Panc1 (cell line): Measurements from ENCODE around the gene GSK3B. TPM values are rescaled to one million over a fixed set of nuclear protein-coding genes. Genes with fewer than 3 reads are reported as not detected.

Source experiments
- ATAC-seq: fragments of 200-7000 bp; cut with Tn5 transposase; 2 replicates; pipeline ENCODE4 v1.9.1; 2020; ENCODE audit warnings: mild to moderate bottlenecking, moderate library complexity
- BruUV-seq: library from RNA; stranded (reverse); fragments of 400-500 nt; replicated peaks from 2 replicates; lab custom pipeline; 2021; lab: Mats Ljungman, UMichigan
- CTCF ChIA-PET: fragments of 300-600 bp; sonication (Branson Sonifier 250); formaldehyde crosslinking; loops from one replicate; lab custom pipeline; 2022; ENCODE audit warnings: antibody characterized with exemption; lab: Charles Lee
- POLR2A ChIA-PET: fragments of 300-600 bp; sonication (Branson Sonifier 250); formaldehyde crosslinking; loops from one replicate; lab custom pipeline; 2022; ENCODE audit warnings: antibody characterized with exemption; lab: Charles Lee
- DNase-seq: peaks from one replicate; pipeline ENCODE4 v3.0.0-alpha.2; 2010; ENCODE audit warnings: low read depth, low spot score
- H3K27ac ChIP-seq: 2 replicates; pipeline ENCODE4 v1.5.1; 2011; ENCODE audit warnings: mild to moderate bottlenecking, low read length, inconsistent platforms
- H3K27me3 ChIP-seq: fragments of 200-500 bp; sonication (Bioruptor generic); 2 replicates; pipeline ENCODE4 v1.6.0; 2014; ENCODE audit warnings: low read length, inconsistent platforms; ENCODE audit not compliant: control insufficient read depth, insufficient read depth
- H3K36me3 ChIP-seq: fragments of 200-500 bp; sonication (Bioruptor generic); 2 replicates; pipeline ENCODE4 v1.5.1; 2014; ENCODE audit warnings: inconsistent platforms, mild to moderate bottlenecking, low read length, moderate library complexity; ENCODE audit not compliant: control insufficient read depth, insufficient read depth
- H3K4me1 ChIP-seq: 2 replicates; pipeline ENCODE4 v1.5.1; 2011; ENCODE audit warnings: inconsistent platforms, mild to moderate bottlenecking, low read length, moderate library complexity; ENCODE audit not compliant: control insufficient read depth, insufficient read depth
- H3K4me3 ChIP-seq, 2 experiments: 2 replicates each; pipeline ENCODE4 v1.5.1; 2011 to 2012; ENCODE audit warnings: low read depth in 2 of 2, low read length in 2 of 2, mild to moderate bottlenecking in 2 of 2, inconsistent platforms in 1 of 2, moderate library complexity in 1 of 2
- H3K9me3 ChIP-seq: fragments of 200-500 bp; sonication (Bioruptor generic); 2 replicates; pipeline ENCODE4 v1.5.1; 2014; ENCODE audit warnings: low read depth, mild to moderate bottlenecking, inconsistent platforms, low read length, moderate library complexity; ENCODE audit not compliant: control insufficient read depth, insufficient read depth
- CTCF ChIP-seq: fragments of 450-650 bp; IDR thresholded peaks from 2 replicates; pipeline ENCODE4 v1.5.1; 2017; ENCODE audit warnings: mild to moderate bottlenecking
- POLR2AphosphoS5 ChIP-seq: IDR thresholded peaks from 2 replicates; pipeline ENCODE4 v1.6.1; 2012; ENCODE audit warnings: mild to moderate bottlenecking, low read depth, low read length, moderate library complexity
- SIN3A ChIP-seq: IDR thresholded peaks from 2 replicates; pipeline ENCODE4 v1.6.1; 2012; ENCODE audit warnings: low read depth, mild to moderate bottlenecking, low read length, moderate library complexity, borderline replicate concordance; ENCODE audit not compliant: insufficient read depth
- TCF7L2 ChIP-seq: IDR thresholded peaks from 2 replicates; pipeline ENCODE4 v1.6.1; 2011; ENCODE audit warnings: mild to moderate bottlenecking, low read depth, low read length, inconsistent platforms
- in situ Hi-C: cut with HindIII; loops from 2 replicates; pipeline ENCODE4 v1.10.0; 2016; ENCODE audit warnings: low sequenced_read_pairs, low pct_unique_long_range_greater_than_20kb
- intact Hi-C: fragments of 100-400 bp; cut with micrococcal nuclease; formaldehyde crosslinking; loops from one replicate; pipeline ENCODE4 v1.10.0; 2022; ENCODE audit not compliant: unreplicated experiment
- total RNA-seq: library from RNA; stranded (reverse); gene quantifications from one replicate; pipeline ENCODE4 v1.2.1, GENCODE V29; 2021; ENCODE audit not compliant: unreplicated experiment
- TF ChIP-seq, protein P1 (sequence below), 2 experiments: IDR thresholded peaks; 2 replicates each; pipeline ENCODE4 v1.6.1; 2011 to 2012; ENCODE audit warnings: low read depth in 2 of 2, control low read depth in 1 of 2, low read length in 1 of 2, mild to moderate bottlenecking in 1 of 2, moderate library complexity in 1 of 2; ENCODE audit not compliant: insufficient read depth in 1 of 2

GSK3B gene
- total RNA-seq, 1 experiment from 2014 or later: 35.3 TPM

GRCh38 chr3:119883461-119884160 is 210.6 kb downstream of the GSK3B start:
- DNase-seq (no peak), ATAC-seq (no peak)
- no peaks in the 10 kb centered on the region for H3K4me1 ChIP-seq
- ChIA-PET CTCF (no interaction called here), POLR2A (no interaction called here)
- H3K9me3 ChIP-seq: no peaks in the 10 kb centered on the region
- intact Hi-C loops (no loop called here), in situ Hi-C loops (no loop called here)
- H3K27ac ChIP-seq: no peak overlapping the region
- no TSS peak for BruUV-seq
- H3K27me3 ChIP-seq: no peaks in the 10 kb centered on the region
- no peaks in the 10 kb centered on the region for H3K36me3 ChIP-seq
- no peak overlapping the region for H3K4me3 ChIP-seq
- TF ChIP-seq SIN3A: no peak
- no peak for TF ChIP-seq POLR2AphosphoS5
- TF ChIP-seq CTCF: no peak; the same call in 1 of the 2 replicates
- TF ChIP-seq TCF7L2: no peak
- TF ChIP-seq, protein P1, sequence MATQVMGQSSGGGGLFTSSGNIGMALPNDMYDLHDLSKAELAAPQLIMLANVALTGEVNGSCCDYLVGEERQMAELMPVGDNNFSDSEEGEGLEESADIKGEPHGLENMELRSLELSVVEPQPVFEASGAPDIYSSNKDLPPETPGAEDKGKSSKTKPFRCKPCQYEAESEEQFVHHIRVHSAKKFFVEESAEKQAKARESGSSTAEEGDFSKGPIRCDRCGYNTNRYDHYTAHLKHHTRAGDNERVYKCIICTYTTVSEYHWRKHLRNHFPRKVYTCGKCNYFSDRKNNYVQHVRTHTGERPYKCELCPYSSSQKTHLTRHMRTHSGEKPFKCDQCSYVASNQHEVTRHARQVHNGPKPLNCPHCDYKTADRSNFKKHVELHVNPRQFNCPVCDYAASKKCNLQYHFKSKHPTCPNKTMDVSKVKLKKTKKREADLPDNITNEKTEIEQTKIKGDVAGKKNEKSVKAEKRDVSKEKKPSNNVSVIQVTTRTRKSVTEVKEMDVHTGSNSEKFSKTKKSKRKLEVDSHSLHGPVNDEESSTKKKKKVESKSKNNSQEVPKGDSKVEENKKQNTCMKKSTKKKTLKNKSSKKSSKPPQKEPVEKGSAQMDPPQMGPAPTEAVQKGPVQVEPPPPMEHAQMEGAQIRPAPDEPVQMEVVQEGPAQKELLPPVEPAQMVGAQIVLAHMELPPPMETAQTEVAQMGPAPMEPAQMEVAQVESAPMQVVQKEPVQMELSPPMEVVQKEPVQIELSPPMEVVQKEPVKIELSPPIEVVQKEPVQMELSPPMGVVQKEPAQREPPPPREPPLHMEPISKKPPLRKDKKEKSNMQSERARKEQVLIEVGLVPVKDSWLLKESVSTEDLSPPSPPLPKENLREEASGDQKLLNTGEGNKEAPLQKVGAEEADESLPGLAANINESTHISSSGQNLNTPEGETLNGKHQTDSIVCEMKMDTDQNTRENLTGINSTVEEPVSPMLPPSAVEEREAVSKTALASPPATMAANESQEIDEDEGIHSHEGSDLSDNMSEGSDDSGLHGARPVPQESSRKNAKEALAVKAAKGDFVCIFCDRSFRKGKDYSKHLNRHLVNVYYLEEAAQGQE (IDR thresholded peaks at IDR 0.05; ENCODE audit: insufficient read depth in 1 of 2, low read depth in 2 of 2, low read length in 1 of 2): no peak

DNA sequence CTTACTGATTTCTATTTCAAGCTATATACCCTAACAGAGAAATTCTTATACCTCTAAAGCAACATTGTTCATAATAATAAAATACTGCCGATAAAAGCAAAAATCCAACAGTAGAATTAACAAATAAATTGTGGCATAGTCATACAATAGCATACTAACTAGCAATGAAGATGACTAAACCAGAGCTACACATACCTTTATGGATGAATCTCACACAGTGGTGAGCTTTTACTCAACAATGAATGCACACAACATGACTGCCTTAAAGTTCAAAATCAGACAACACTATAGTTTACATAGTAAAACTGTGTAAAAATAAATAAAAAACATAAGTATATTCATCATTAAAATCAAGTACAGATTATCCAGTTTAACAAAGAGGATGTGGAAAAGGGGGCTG is 213.3 kb downstream of the GSK3B start:
- in situ Hi-C loops: no loop called here
- Histone ChIP-seq H3K27ac (no peak overlapping the region), H3K4me1 (no peaks in the 10 kb centered on the region), H3K4me3 (no peak overlapping the region), H3K27me3 (no peaks in the 10 kb centered on the region), H3K9me3 (no peaks in the 10 kb centered on the region), H3K36me3 (no peaks in the 10 kb centered on the region)
- intact Hi-C loops: no loop called here
- ATAC-seq: no peak
- no TSS peak for BruUV-seq
- ChIA-PET CTCF (no interaction called here), POLR2A (no interaction called here)
- no peak for DNase-seq
- TF ChIP-seq TCF7L2 (no peak), POLR2AphosphoS5 (no peak), CTCF (no peak), SIN3A (no peak)
- TF ChIP-seq, protein P1 (IDR thresholded peaks at IDR 0.05; ENCODE audit: insufficient read depth in 1 of 2, low read depth in 2 of 2, low read length in 1 of 2): no peak
